Measurements from ENCODE around the gene CUX1.
"Not testable (repeated sequence)": the region's sequence is repeated elsewhere in the genome, so short reads cannot be mapped to it uniquely, and the experiment has no call there.

Gene CUX1

GRCh38 chr7:102301367-102301766 lies 483.9 kb downstream of the CUX1 start:
- DNase-seq, result not testable (repeated sequence)

- DNase-seq, result no peak
These were observed 484.6 kb downstream of the CUX1 start for GRCh38 chr7:102302025-102302424.

- DNase-seq, result no peak
These were observed 486.4 kb downstream of the CUX1 start for GRCh38 chr7:102303669-102304422.

GRCh38 chr7:102304668-102305067 lies 487.2 kb downstream of the CUX1 start:
- no peak for DNase-seq

GRCh38 chr7:102305414-102306268 lies 488.2 kb downstream of the CUX1 start:
- no peak for DNase-seq

- DNase-seq, result no peak
These were observed 489.7 kb downstream of the CUX1 start for GRCh38 chr7:102306916-102307677.

GRCh38 chr7:102310414-102310815 lies 493.0 kb downstream of the CUX1 start:
- DNase-seq, result no peak

GRCh38 chr7:102312317-102312716 lies 494.9 kb downstream of the CUX1 start:
- DNase-seq, result no peak

- no peak for DNase-seq
These were observed 496.8 kb downstream of the CUX1 start for GRCh38 chr7:102313997-102314780.

GRCh38 chr7:102317231-102318059 lies 500.0 kb downstream of the CUX1 start:
- DNase-seq, result no peak

- no peak for DNase-seq
These were observed 501.1 kb downstream of the CUX1 start for GRCh38 chr7:102318482-102318971.

- no peak for DNase-seq
These were observed 502.2 kb downstream of the CUX1 start for GRCh38 chr7:102319671-102320070.

GRCh38 chr7:102320181-102320580 lies 502.8 kb downstream of the CUX1 start:
- DNase-seq, result no peak

- DNase-seq, result no peak
These were observed 503.4 kb downstream of the CUX1 start for GRCh38 chr7:102320601-102321350.

GRCh38 chr7:102321351-102322201 lies 504.1 kb downstream of the CUX1 start:
- DNase-seq, result no peak

- no peak for DNase-seq
These were observed 504.8 kb downstream of the CUX1 start for GRCh38 chr7:102322202-102322715.

GRCh38 chr7:102323914-102324195 lies 506.4 kb downstream of the CUX1 start:
- no peak for DNase-seq

- DNase-seq, result not testable (repeated sequence)
These were observed 507.7 kb downstream of the CUX1 start for GRCh38 chr7:102325106-102325505.

- no peak for DNase-seq
These were observed 508.9 kb downstream of the CUX1 start for GRCh38 chr7:102326157-102326889.

Measured in T-helper 9 cell (primary cell).